Measurements from ENCODE around the gene PROKR2. TPM values are rescaled to one million over a fixed set of nuclear protein-coding genes. Genes with fewer than 3 reads are reported as not detected.

PROKR2 gene
- total and polyA plus RNA-seq, 10 of the 15 experiments (the other 5 are each of a cell fraction or from before 2014, with no cell fraction given): not detected

DNA sequence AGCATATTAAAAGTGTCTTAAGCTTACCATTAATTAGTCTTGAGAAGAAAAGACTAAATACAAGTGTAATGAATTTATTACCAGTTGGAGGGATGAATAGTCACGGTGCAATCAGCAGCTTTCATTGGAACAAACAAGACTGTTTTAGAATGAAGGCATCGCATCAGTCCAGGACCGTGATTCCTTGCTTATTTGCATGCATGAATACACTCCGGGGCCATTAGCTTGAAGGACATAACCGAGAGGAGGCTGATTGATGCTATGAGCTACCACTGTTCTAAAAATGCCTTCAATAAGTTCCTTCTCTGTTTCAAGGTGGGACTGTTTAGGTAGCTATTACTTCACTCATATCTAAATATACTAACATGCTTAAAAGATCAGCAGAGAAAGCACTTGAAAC is 17.9 kb downstream of the PROKR2 start:
- no peak for FAIRE-seq

More for the DNA sequence above, 17.9 kb downstream of the PROKR2 start:
- intact Hi-C loops (cut with micrococcal nuclease; ENCODE audit: unreplicated experiment) (no loop called here), in situ Hi-C loops (cut with MboI) (no loop called here)
- ChIA-PET SMC1A (ENCODE audit: uncharacterized antibody, unreplicated experiment) (no interaction called here), RAD21 (ENCODE audit: unreplicated experiment) (no interaction called here), POLR2A (no interaction called here), CTCF (no interaction called here)
- Histone ChIP-seq H3K27me3 (replicated peaks in 1 of 2; ENCODE audit: control insufficient read depth in 2 of 2, insufficient read depth in 2 of 2, low read length in 1 of 2) (peaks cover 2 to 5% of the 10 kb centered on the region in 2 experiments), H3K36me3 (ENCODE audit: control insufficient read depth in 2 of 2, insufficient read depth in 2 of 2, low read length in 1 of 2) (no peaks in the 10 kb centered on the region), H3K9me3 (replicated peaks; ENCODE audit: control insufficient read depth, insufficient read depth, low read length) (no peaks in the 10 kb centered on the region), H3K9ac (ENCODE audit: control insufficient read depth, insufficient read depth, low read length) (no peak overlapping the region), H3K4me2 (ENCODE audit: control insufficient read depth, insufficient read depth) (no peak overlapping the region), H3K79me2 (ENCODE audit: control insufficient read depth, insufficient read depth, low read length) (no peaks in the 10 kb centered on the region), H3K4me3 (no peak overlapping the region), H4K20me1 (ENCODE audit: control insufficient read depth, insufficient read depth) (no peaks in the 10 kb centered on the region), H3K27ac (ENCODE audit: control insufficient read depth, insufficient read depth) (no peak overlapping the region), H2AFZ (ENCODE audit: control insufficient read depth, low read depth, low read length) (no peak overlapping the region), H3K4me1 (ENCODE audit: control insufficient read depth, insufficient read depth, low read length) (no peaks in the 10 kb centered on the region)
- WGBS (ENCODE audit: insufficient coverage, insufficient replicate concordance, low lambda C conversion rate, missing lambda C conversion rate): 13% methylated on average over 5 of the region's 5 CpGs
- DNase-seq (ENCODE audit: low read depth, low spot score): no peak
- no peak for ATAC-seq
- TF ChIP-seq, protein P1, sequence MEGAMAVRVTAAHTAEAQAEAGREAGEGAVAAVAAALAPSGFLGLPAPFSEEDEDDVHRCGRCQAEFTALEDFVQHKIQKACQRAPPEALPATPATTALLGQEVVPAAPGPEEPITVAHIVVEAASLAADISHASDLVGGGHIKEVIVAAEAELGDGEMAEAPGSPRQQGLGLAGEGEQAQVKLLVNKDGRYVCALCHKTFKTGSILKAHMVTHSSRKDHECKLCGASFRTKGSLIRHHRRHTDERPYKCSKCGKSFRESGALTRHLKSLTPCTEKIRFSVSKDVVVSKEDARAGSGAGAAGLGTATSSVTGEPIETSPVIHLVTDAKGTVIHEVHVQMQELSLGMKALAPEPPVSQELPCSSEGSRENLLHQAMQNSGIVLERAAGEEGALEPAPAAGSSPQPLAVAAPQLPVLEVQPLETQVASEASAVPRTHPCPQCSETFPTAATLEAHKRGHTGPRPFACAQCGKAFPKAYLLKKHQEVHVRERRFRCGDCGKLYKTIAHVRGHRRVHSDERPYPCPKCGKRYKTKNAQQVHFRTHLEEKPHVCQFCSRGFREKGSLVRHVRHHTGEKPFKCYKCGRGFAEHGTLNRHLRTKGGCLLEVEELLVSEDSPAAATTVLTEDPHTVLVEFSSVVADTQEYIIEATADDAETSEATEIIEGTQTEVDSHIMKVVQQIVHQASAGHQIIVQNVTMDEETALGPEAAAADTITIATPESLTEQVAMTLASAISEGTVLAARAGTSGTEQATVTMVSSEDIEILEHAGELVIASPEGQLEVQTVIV (IDR thresholded peaks at IDR 0.05; ENCODE audit: borderline replicate concordance, partially characterized antibody): no peak
- TF ChIP-seq HDAC6 (IDR thresholded peaks at IDR 0.05; ENCODE audit: unreplicated experiment) (no peak), YY1 (IDR thresholded peaks at IDR 0.05; ENCODE audit: low read depth, low read length) (no peak), SRF (IDR thresholded peaks at IDR 0.05; ENCODE audit: low read depth in 2 of 2, low read length in 2 of 2) (no peak), SP1 (IDR thresholded peaks at IDR 0.05; ENCODE audit: low read depth, low read length) (no peak), FOXK2 (IDR thresholded peaks at IDR 0.05) (no peak)
- TF ChIP-seq, protein P2, sequence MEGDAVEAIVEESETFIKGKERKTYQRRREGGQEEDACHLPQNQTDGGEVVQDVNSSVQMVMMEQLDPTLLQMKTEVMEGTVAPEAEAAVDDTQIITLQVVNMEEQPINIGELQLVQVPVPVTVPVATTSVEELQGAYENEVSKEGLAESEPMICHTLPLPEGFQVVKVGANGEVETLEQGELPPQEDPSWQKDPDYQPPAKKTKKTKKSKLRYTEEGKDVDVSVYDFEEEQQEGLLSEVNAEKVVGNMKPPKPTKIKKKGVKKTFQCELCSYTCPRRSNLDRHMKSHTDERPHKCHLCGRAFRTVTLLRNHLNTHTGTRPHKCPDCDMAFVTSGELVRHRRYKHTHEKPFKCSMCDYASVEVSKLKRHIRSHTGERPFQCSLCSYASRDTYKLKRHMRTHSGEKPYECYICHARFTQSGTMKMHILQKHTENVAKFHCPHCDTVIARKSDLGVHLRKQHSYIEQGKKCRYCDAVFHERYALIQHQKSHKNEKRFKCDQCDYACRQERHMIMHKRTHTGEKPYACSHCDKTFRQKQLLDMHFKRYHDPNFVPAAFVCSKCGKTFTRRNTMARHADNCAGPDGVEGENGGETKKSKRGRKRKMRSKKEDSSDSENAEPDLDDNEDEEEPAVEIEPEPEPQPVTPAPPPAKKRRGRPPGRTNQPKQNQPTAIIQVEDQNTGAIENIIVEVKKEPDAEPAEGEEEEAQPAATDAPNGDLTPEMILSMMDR (IDR thresholded peaks at IDR 0.05 in 2 of 3, conservative IDR thresholded peaks at IDR 0.05 in 1 of 3; ENCODE audit: control insufficient read depth in 2 of 3, extremely low read depth in 1 of 3, insufficient read depth in 1 of 3, low read depth in 3 of 3, low read length in 3 of 3): no peak
- TF ChIP-seq, protein P3, sequence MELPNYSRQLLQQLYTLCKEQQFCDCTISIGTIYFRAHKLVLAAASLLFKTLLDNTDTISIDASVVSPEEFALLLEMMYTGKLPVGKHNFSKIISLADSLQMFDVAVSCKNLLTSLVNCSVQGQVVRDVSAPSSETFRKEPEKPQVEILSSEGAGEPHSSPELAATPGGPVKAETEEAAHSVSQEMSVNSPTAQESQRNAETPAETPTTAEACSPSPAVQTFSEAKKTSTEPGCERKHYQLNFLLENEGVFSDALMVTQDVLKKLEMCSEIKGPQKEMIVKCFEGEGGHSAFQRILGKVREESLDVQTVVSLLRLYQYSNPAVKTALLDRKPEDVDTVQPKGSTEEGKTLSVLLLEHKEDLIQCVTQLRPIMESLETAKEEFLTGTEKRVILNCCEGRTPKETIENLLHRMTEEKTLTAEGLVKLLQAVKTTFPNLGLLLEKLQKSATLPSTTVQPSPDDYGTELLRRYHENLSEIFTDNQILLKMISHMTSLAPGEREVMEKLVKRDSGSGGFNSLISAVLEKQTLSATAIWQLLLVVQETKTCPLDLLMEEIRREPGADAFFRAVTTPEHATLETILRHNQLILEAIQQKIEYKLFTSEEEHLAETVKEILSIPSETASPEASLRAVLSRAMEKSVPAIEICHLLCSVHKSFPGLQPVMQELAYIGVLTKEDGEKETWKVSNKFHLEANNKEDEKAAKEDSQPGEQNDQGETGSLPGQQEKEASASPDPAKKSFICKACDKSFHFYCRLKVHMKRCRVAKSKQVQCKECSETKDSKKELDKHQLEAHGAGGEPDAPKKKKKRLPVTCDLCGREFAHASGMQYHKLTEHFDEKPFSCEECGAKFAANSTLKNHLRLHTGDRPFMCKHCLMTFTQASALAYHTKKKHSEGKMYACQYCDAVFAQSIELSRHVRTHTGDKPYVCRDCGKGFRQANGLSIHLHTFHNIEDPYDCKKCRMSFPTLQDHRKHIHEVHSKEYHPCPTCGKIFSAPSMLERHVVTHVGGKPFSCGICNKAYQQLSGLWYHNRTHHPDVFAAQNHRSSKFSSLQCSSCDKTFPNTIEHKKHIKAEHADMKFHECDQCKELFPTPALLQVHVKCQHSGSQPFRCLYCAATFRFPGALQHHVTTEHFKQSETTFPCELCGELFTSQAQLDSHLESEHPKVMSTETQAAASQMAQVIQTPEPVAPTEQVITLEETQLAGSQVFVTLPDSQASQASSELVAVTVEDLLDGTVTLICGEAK (IDR thresholded peaks at IDR 0.05; ENCODE audit: borderline replicate concordance): no peak
- TF ChIP-seq, protein P4, sequence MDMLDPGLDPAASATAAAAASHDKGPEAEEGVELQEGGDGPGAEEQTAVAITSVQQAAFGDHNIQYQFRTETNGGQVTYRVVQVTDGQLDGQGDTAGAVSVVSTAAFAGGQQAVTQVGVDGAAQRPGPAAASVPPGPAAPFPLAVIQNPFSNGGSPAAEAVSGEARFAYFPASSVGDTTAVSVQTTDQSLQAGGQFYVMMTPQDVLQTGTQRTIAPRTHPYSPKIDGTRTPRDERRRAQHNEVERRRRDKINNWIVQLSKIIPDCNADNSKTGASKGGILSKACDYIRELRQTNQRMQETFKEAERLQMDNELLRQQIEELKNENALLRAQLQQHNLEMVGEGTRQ (IDR thresholded peaks at IDR 0.05; ENCODE audit: borderline replicate concordance, low read depth, low read length): no peak
- no TSS peak for BruUV-seq (replicated peaks)

All from GM12878 (cell line).